Fibroblast of peridontal ligament (primary cell): ENCODE measurements around the gene SDR42E1.

Experiments used
- DNase-seq: peaks from one replicate; pipeline ENCODE4 v3.0.0-alpha.2; 2010; ENCODE audit errors: extremely low read depth

The SDR42E1 gene, protein sequence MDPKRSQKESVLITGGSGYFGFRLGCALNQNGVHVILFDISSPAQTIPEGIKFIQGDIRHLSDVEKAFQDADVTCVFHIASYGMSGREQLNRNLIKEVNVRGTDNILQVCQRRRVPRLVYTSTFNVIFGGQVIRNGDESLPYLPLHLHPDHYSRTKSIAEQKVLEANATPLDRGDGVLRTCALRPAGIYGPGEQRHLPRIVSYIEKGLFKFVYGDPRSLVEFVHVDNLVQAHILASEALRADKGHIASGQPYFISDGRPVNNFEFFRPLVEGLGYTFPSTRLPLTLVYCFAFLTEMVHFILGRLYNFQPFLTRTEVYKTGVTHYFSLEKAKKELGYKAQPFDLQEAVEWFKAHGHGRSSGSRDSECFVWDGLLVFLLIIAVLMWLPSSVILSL

DNA sequence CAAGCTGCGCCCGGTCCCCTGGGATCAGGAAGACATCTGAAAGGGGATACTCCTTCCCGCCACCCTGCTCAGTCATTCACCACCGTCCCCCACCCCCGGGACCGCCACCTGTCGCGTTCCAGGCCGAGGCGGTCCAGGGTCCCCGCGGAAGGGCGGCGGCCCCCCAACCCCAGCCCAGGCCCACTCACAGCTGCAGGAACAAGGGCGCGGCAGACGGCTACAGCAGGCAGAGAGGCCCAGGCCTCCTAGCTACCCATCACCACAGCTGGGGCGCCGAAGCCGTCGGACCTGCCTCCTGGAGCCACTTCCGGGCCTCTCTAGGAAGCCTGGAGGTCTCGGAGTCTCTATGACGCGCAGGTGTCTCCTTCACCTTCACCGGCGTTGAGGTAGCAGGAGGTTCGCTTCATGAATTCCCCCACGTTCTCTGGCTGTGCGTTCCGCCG, at the start of gene SDR42E1:
Gene SDR42E1, minus strand, starts transcription at position 272 of the 443 bp plus-strand sequence. CDS start 10,612 bp downstream, outside the sequence.
- DNase-seq: peak; percentile 5

DNA sequence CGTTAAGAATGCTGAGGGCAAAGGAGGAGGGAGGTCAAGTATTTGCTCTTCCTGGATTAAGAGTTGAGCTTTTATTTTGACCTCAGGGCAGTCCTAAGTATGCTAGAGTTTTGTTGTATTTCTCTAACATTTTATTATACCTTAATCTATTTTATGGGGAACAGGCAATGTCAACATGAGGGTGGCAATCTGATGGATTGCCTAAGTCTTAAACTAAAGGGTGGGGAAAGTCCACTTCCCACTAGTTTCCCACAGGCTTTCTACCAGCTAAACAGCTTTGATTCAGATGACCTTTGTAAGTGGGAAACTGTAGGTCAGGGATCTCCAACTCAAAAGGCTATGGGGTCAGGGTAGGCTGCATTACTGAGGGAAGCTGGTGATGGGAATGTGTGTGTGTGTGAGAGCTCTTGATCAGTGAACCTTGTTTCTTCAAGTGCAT, 48.7 kb upstream of the SDR42E1 start:
- DNase-seq: no peak

DNA sequence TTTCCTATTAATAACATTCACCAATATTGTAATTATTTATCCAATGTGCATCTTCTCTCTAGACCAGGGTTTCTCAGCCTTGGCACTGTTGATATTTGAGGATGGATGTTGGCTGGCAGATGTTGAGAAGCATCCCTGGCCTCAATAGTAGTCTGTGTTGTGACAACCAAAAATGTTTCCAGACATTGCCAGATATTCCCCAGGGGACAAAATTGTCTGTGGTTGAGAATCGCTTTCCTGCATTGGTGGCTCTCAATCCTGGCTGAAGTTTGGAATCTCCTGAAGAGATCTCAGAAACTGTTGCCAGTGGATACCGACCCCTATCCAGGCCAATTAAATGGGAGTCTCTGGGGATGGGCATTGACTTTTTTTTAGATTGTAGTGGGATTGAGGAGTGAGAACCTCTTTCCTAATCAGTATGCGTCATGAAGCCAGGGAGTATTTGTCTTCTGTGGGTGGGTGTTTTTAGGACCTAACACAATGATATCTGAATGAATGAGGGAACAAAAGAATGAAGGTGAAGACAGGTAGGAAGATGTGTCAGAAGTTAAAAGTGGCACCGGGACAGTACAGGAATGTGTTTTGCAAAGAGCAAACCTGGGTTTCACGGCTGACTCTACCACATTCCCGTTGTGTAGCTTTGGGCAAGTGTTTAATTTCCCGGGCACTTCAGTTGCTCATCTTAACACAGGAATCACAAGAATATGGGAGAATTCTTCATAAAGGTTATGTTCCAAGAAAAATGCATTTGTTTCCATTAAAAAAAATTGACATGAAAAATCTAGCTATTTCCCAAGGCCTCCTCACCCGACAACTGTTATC, 48.1 kb upstream of the SDR42E1 start:
- no peak for DNase-seq

DNA sequence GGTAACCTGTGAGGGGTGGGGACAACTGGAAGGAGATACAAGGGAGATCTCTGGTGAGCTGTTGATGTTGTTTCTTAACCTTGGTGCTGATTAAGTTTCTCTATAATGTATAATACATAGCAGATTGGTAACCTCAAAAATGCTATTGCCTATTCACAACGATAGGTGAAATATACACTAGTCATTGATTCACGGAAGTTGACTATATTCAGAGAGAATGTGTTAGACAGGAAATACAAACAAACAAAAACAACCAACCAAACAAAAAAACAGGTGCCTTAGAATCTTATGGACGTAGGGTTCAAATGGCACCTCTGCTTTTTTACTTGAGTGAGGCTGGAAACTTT, 45.3 kb upstream of the SDR42E1 start:
- DNase-seq: no peak

DNA sequence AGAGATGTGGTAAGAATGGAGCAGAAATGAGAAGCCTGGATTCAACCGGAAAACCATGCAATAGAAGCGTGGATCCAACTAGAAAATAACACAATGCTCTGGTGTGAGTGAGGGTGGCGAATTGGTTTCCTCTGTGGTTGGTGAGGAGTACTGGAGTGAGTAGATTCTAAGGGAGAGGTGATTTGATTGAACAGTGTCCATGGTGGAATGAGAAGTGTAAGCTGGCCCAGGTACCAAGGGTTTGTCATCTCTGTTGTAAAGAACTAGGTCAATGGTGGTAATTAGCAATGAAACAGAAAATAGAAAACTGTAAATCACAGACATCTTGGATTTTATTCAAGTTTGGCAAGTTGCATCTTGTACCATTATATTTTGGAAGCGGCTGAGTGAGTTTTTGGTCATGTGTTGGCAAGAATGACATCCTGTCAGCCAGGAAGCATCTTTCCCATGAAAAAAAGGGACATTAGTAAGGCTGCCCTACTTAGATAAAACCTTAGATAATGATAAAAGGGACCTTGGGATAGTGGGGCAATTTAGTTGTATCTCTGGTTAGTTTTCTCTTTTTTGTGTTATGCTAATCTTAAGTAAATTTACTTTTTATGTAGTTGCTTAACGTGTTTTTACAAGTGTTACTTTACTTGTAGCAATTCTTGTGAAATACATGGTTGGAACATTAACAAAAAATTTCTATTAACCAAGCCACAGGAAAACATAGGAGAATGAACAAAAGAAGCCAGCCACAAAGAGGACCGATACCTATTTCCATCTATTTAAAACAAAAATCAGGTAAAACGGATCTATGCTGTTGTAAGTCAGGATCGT, 44.7 kb upstream of the SDR42E1 start:
- no peak for DNase-seq

DNA sequence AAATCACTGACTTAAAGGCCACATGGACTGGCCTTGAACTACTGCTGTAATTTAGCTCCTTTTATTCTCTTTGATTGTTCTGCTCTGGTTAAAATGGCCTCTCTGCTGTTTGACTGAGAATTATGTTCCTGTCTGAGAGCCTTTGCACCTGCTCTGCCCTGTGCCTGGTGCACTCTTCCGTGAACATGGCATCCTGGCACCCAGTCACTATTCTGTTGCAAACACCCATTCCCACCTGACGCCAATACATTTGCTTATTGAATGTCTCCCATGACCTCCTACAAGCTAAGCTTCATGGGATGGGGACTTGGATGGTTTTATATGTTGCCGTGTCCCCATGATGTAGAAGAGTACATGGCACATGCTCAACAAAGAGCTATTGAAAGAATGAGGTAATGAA, 43.8 kb upstream of the SDR42E1 start:
- no peak for DNase-seq

DNA sequence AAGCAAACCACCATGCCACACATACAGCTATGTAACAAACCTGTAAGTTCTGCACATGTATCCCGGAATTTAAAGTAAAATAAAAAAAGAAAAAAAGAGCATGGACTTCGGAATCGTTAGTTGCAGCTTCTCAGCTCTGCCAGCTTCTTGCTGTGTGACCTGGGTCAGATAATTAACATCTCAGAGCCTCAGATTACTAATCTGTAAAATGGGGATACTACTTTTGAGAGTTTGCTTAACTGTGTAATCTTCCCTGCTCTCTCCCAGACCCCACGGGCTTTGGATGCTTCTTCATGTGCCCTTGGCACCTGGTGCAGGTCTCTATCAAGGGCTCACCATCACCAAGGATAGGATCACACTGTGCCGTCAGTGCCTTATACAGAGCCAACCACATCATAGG, 40.4 kb upstream of the SDR42E1 start:
- no peak for DNase-seq

DNA sequence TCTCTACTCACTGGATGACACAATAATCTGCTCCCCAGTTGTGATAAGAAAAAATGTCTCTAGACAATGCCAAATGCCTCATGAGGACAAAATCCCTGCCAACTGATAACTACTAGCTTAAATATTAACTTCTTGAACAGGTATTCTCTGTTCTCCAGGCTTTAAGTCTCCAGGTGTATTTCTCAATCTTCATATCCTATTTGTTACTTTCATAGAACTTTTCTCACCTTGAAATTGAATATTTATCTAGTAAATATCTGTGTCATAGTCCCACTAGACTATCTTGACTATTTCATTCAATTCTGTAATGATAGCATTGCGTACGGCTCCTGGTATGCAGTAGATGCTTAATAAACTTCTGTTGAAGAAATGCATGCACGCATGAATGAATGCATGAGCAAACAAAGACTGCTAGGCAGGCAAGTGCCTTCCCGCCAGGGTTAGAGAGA, 39.7 kb upstream of the SDR42E1 start:
- DNase-seq: no peak

DNA sequence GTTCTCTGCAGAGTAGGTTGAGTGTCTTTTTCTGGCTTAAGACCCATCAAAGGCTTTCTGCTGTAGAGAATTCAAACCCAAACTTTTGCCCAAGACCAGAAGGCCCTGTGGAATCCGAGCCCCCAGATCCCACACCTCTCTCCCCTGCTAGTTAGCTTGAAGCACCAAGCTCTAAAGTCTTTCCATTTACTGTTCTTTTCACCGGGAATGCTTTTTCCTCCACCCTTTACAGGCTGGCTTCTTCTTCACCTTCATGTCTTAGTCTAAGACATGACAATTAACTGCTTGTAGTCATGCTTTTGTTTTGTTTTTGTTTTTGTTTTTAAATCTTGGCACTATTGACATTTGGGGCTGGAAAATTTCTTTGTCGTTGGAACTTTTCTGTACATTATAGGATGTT, 39.2 kb upstream of the SDR42E1 start:
- DNase-seq: no peak

DNA sequence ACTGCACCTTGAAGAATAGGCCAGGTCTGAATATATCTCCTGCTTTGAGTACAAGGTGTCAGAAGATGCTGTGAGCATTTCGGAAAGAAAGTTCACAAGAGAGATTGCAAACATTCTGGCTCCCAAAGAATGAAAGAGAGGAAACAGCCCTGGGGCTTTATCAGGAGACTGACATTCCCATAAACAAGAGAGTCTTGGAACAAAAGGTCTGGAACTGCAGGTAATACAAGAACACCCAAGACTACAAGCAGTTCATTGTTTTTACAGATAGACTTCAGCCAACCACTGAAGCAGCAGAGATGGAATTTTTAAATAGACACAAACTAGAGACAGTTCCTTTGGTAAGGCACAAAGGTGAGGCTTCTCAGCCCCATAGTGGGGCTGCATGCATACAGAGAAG, 38.2 kb upstream of the SDR42E1 start:
- DNase-seq: no peak

DNA sequence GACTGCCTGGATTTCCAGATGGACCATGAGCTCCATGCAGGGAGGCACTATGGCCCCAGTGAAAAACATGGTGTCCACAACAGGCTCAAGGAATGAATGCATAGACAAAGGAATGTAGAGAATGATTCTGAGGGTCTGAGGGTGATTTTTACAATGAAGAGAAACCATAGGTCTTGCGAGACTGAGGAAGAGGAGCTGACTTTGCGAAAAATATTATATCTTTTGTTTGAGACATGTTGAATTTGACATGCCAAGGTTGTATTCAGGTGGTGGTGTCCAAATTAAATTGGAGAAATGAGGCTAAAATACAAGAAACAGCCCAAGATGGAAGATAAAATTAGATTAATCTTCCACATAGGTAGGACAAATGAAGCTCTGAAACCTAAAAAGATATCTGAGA, 36.5 kb upstream of the SDR42E1 start:
- no peak for DNase-seq

DNA sequence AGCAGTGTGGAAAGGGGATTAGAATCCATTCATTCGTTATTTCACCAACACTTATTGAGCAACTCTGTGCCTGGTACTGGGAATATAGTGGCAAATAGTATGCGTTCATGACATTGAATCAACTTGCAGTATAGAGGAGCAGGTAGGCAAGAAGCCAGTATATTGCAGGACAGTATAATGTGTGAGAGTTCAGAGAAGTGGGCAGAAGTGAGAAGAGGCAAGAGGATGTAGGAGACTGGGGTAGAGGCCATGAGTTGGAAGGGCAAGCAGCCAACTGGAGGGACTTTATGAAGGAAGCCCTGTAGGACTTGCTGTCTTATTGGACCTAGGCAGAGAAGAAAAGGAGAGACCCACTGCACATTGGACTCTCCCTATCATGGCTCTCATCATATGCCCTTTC, 36.1 kb upstream of the SDR42E1 start:
- no peak for DNase-seq

DNA sequence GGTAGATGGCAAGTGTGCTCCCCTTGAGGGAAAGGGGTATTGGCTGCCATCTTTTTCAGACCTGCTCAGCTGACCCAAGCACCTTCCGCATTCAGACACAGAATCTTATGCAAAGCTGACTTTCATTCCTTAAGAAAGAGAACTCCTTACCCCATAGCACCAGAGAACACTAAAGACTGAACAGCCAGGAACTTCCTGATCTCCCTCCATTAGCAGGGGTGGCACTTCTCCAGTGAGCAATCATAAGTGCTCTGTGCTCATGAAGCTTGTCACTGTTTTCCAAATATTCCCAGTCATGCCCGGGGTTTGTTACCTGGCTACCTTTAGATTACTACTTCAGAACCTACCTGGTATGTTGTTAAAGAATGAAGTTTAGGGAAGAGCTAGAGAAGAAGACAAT, 35.7 kb upstream of the SDR42E1 start:
- DNase-seq: no peak

DNA sequence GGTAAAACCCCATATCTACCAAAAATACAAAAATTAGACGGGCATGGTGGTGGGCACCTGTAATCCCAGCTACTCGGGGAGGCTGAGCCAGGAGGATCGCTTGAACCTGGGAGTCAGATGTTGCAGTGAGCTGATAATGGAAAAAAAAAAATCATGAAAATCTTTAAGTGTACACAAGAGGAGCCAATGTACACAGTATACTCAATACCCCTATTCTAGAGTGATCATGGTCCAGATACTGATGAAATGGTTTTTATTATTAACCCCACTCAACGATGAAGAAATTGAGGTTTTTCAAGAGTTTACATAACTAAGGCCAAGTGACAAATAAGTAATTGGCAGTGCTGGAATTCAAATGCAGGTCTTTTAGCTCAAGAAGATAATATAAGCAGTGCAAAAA, 35.3 kb upstream of the SDR42E1 start:
- no peak for DNase-seq

DNA sequence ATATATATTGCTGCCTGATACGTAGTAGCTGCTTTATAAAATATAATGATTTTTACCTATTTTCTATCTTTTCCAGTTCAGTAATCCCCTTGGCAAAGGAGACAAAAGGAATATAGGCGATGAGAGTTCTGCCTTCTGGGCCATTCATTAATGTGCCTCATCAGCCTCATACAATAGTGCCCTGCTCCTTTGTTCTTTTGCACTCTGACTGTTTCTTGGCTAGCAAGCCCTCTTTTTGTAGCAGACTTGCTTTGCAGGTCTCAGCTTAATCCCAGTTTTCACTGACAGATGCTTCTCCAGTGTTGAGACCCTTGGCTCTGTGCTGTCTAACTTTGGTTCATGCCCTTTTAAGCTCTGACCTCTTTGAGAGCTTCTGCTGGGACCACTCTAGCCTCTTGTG, 34.2 kb upstream of the SDR42E1 start:
- no peak for DNase-seq

DNA sequence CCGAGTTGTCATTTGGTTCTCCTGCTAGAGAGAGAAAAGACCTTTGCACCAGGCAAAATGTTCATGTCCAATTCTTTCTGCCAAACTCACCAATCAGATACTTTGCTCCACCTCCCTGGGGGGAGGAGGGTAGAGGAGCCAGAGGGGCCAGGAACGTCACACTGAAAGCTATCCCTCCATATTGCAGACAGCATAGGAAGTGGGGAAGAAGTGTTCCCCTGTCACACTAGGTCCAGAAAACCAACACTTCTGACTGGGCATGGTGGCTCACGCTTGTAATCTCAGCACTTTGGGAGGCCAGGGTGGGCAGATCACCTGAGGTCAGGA, 33.3 kb upstream of the SDR42E1 start:
- DNase-seq: no peak

DNA sequence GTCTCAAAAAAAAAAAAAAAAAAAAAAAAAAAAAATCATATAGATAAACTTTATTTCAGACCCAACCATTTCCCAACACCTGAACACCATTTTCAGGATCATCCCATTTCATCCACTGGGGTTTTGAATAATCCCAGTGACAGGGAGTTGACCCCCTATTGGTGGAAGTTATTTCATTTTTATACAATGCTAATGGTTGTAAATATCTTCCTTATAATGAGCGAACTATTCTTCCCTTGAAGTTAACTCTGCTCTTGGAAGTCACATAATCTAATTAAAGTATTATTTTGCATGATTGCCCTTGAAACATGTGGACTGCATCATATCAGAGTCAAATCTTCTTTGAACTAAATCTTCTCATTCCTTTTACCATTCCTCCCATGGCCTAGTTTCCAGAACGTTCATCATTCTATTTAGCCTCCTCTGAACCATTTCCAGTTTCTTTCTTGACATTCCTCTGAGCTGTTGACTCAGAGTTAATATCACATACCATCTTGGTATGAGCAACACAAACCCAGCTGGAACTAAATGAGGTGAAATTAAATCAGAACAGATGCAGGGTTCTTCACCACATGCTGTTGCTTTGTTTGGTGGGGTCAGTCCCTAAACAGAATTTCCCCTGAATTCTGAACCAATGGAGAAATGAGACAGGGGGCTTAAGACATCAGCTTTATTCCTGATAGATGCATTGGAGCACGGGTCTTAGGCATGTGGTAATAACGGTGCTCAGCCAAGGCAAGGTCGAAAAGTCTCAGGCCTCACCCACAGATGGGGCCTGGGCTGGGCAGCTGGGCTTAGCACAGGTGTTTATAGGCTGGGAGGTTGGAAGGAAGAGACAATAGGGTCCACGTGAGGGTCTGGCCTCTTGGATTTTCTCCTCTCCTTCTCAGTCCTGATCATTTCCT, 32.7 kb upstream of the SDR42E1 start:
- peak; percentile 85 for DNase-seq

DNA sequence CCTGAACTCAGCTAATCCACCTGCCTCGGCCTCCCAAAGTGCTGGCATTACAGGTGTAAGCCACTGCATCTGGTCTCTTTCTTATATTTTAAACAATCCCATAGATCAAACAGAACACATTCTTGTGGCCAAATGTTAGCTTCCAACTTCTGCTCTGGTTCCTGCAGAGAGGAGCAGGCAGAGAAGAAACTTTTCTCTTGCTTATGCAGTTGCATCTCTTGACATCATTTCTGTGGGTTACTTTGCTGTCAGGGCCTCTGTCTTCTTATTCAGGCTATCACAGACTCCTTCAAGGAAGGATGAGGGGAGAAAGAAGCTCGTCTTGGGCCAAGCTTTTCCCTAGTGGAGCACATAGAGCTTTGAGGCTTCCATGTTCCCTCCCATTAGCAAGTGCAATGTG, 31.6 kb upstream of the SDR42E1 start:
- no peak for DNase-seq

DNA sequence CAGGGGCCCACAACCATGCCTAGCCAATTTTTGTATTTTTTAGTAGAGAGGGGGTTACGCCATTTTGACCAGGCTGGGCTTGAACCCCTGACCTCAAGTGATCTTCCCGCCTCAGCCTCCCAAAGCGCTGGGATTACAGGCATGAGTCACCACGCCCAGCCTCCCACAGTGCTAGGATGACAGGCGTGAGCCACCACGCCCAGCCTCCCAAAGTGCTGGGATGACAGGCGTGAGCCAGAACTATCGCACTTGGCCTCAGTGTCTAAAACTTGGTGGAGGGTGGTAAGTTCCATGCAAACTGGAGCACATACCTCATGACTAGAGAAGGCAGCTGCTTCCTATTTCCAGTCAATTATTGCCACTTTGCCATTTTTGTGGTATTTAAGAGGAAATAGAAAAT, 30.9 kb upstream of the SDR42E1 start:
- DNase-seq: no peak

DNA sequence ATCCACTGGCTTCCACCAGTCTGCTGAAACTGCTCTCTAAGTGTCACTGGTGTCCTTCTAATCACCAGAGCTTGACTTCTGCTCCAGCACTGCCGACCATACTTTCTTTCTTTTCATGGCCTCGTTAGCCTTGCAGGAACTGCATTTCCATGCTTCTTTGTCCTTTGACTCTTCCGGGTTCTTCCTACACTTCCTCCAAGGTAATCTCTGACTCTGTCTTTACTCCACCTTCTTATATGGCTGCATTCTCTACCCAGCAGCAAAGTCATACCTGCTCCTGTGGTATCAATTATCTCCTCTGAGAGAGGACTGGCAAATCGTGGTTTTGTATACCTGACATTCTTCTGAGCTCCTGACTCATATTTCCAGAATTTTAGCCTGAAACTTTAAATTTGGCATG, 30.3 kb upstream of the SDR42E1 start:
- DNase-seq: no peak

DNA sequence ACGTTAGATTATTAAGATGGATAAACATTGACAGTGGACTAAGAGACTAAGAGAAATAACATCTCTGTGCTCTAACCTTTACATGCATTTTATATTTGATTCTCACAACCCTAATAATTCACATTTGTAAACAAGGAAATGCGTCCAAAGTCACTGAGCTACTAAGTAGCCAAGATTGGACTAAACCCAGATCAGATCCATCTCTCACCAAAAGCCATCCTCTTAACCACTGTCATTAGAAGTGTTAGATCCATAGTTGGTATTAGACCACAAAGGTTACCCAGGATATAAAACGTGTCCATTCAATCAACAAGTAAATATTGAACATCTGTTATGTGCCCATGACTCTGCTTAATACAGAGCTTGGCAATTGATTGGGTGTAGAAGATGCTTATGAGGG, 29.0 kb upstream of the SDR42E1 start:
- no peak for DNase-seq
